HCT116 (cell line): ENCODE data around the gene PANX3. TPM values are rescaled to one million over a fixed set of nuclear protein-coding genes. Genes with fewer than 3 reads are reported as not detected.

Source experiments
- ATAC-seq: fragments of 200-7000 bp; cut with Tn5 transposase; 2 replicates; pipeline ENCODE4 v1.9.1; 2020; ENCODE audit warnings: mild to moderate bottlenecking, moderate library complexity
- BruUV-seq: library from RNA; stranded (reverse); fragments of 400-500 nt; replicated peaks from 2 replicates; lab custom pipeline; 2021; lab: Mats Ljungman, UMichigan
- CTCF ChIA-PET: fragments of 300-600 bp; sonication (Branson Sonifier 250); formaldehyde crosslinking; loops from one replicate; lab custom pipeline; 2021; ENCODE audit warnings: antibody characterized with exemption; lab: Charles Lee
- POLR2A ChIA-PET: fragments of 300-600, 350-600 bp; sonication (Branson Sonifier 250); formaldehyde crosslinking; loops from one replicate; lab custom pipeline; 2021; ENCODE audit warnings: antibody characterized with exemption; lab: Charles Lee
- RAD21 ChIA-PET, 2 experiments: fragments of 300-600 bp; sonication (Branson Sonifier 250); formaldehyde crosslinking; loops; one replicate each; lab custom pipeline; 2023; ENCODE audit warnings: low total read pairs in 2 of 2; ENCODE audit not compliant: uncharacterized antibody in 2 of 2, unreplicated experiment in 2 of 2, low non-redundant PET in 1 of 2; lab: Charles Lee
- DNase-seq: peaks from one replicate; pipeline ENCODE4 v3.0.0-alpha.2; 2010; ENCODE audit warnings: low read depth, low spot score
- H2AFZ ChIP-seq: fragments of 200-600 bp; shearing (Covaris generic), sonication (generic); 2 replicates; pipeline ENCODE4 v1.6.1; 2017; ENCODE audit warnings: low read depth, mixed run types, mixed read lengths, antibody characterized with exemption, low read length; ENCODE audit not compliant: poor library complexity, severe bottlenecking
- H3K27ac ChIP-seq: 2 replicates; pipeline ENCODE4 v1.5.1; 2012; ENCODE audit warnings: low read depth, low read length
- H3K27me3 ChIP-seq: fragments of 200-600 bp; sonication (generic); 2 replicates; pipeline ENCODE4 v1.6.1; 2016; ENCODE audit warnings: mixed run types, low read length, mixed read lengths; ENCODE audit not compliant: insufficient read depth
- H3K36me3 ChIP-seq, 2 experiments: fragments of 200-500 bp in 1 of 2; fragments of 200-600 bp in 1 of 2; sonication (Bioruptor generic) in 1 of 2; sonication (generic) in 1 of 2; 2 replicates each; pipeline versions ENCODE4 v1.5.1 to v1.6.1; 2014 to 2016; ENCODE audit warnings: low read length in 2 of 2, inconsistent platforms in 1 of 2, mixed read lengths in 1 of 2, mixed run types in 1 of 2; ENCODE audit not compliant: insufficient read depth in 2 of 2, control insufficient read depth in 1 of 2
- H3K4me1 ChIP-seq, 2 experiments: fragments of 200-600 bp in 1 of 2; sonication (generic) in 1 of 2; 2 replicates each; pipeline versions ENCODE4 v1.5.1 to v1.6.1; 2012 to 2017; ENCODE audit warnings: low read length in 2 of 2, inconsistent platforms in 1 of 2, mild to moderate bottlenecking in 1 of 2, mixed read lengths in 1 of 2, mixed run types in 1 of 2, moderate library complexity in 1 of 2; ENCODE audit not compliant: insufficient read depth in 2 of 2, control insufficient read depth in 1 of 2
- H3K4me2 ChIP-seq: fragments of 200-600 bp; sonication (generic); 2 replicates; pipeline ENCODE4 v1.6.1; 2017; ENCODE audit warnings: mixed run types, low read length, mixed read lengths
- H3K4me3 ChIP-seq, 2 experiments: fragments of 200-600 bp in 1 of 2; sonication (generic) in 1 of 2; replicated peaks in 1 of 2; 2 replicates each; pipeline ENCODE4 v1.5.1; 2011 to 2016; ENCODE audit warnings: low read length in 2 of 2, control low read depth in 1 of 2, low read depth in 1 of 2, mild to moderate bottlenecking in 1 of 2, mixed read lengths in 1 of 2, mixed run types in 1 of 2
- H3K79me2 ChIP-seq: fragments of 200-600 bp; sonication (generic); 2 replicates; pipeline ENCODE4 v1.6.1; 2017; ENCODE audit warnings: mild to moderate bottlenecking, mixed run types, low read length, moderate library complexity, mixed read lengths; ENCODE audit not compliant: insufficient read depth
- H3K9ac ChIP-seq: fragments of 200-600 bp; sonication (generic); 2 replicates; pipeline ENCODE4 v1.6.1; 2016; ENCODE audit warnings: low read length, mixed read lengths
- H3K9me2 ChIP-seq: fragments of 200-600 bp; sonication (generic), shearing (Covaris generic); 2 replicates; pipeline ENCODE4 v1.6.1; 2017; ENCODE audit warnings: mixed run types, mild to moderate bottlenecking, moderate library complexity; ENCODE audit not compliant: insufficient read depth
- H3K9me3 ChIP-seq, 2 experiments: fragments of 200-500 bp in 1 of 2; fragments of 200-600 bp in 1 of 2; sonication (Bioruptor generic) in 1 of 2; sonication (generic) in 1 of 2; 2 replicates each; pipeline ENCODE4 v1.6.1; 2014 to 2017; ENCODE audit warnings: low read length in 2 of 2, mixed read lengths in 2 of 2, inconsistent platforms in 1 of 2, low read depth in 1 of 2, mild to moderate bottlenecking in 1 of 2, mixed run types in 1 of 2, moderate library complexity in 1 of 2; ENCODE audit not compliant: control insufficient read depth in 1 of 2, insufficient read depth in 1 of 2
- H4K20me1 ChIP-seq: fragments of 200-600 bp; sonication (generic), shearing (Covaris generic); 2 replicates; pipeline ENCODE4 v1.6.1; 2017; ENCODE audit warnings: mixed run types, mild to moderate bottlenecking, moderate library complexity; ENCODE audit not compliant: insufficient read depth
- CEBPB ChIP-seq: IDR thresholded peaks from 2 replicates; pipeline ENCODE4 v1.6.1; 2012; ENCODE audit warnings: low read depth
- CTCF ChIP-seq, 3 experiments: fragments of 200-600 bp in 1 of 3; sonication (generic) in 1 of 3; IDR thresholded peaks in 2 of 3; conservative IDR thresholded peaks in 1 of 3; 2 replicates each; pipeline ENCODE4 v1.5.1; 2012 to 2017; ENCODE audit warnings: low read depth in 2 of 3, low read length in 2 of 3, antibody characterized with exemption in 1 of 3, borderline replicate concordance in 1 of 3, control low read depth in 1 of 3, mild to moderate bottlenecking in 1 of 3, mixed read lengths in 1 of 3, mixed run types in 1 of 3, moderate library complexity in 1 of 3; ENCODE audit not compliant: insufficient read depth in 1 of 3
- EGR1 ChIP-seq: IDR thresholded peaks from 2 replicates; pipeline ENCODE4 v1.6.1; 2012; ENCODE audit warnings: low read depth
- ELF1 ChIP-seq: IDR thresholded peaks from 2 replicates; pipeline ENCODE4 v1.6.1; 2012; ENCODE audit warnings: low read depth, borderline replicate concordance
- EZH2 ChIP-seq: fragments of 200-600 bp; sonication (generic); IDR thresholded peaks from 2 replicates; pipeline ENCODE4 v1.6.1; 2017; ENCODE audit warnings: antibody characterized with exemption, mixed run types
- EZH2phosphoT487 ChIP-seq: fragments of 200-600 bp; IDR thresholded peaks from 2 replicates; pipeline ENCODE4 v1.6.1; 2018; ENCODE audit warnings: antibody characterized with exemption, borderline replicate concordance
- FOSL1 ChIP-seq: IDR thresholded peaks from 2 replicates; pipeline ENCODE4 v1.6.1; 2012; ENCODE audit warnings: low read depth
- JUND ChIP-seq: IDR thresholded peaks from 2 replicates; pipeline ENCODE4 v1.6.1; 2012
- MAX ChIP-seq: IDR thresholded peaks from 2 replicates; pipeline ENCODE4 v1.6.1; 2012
- POLR2A ChIP-seq: IDR thresholded peaks from 2 replicates; pipeline ENCODE4 v1.7.0; 2011; ENCODE audit warnings: borderline replicate concordance; ENCODE audit not compliant: insufficient read depth, insufficient read length; ENCODE audit errors: extremely low read depth
- RAD21 ChIP-seq: IDR thresholded peaks from 2 replicates; pipeline ENCODE4 v1.6.1; 2012; ENCODE audit warnings: low read depth, mild to moderate bottlenecking
- REST ChIP-seq: IDR thresholded peaks from 2 replicates; pipeline ENCODE4 v1.6.1; 2012; ENCODE audit warnings: low read depth
- SIN3A ChIP-seq: IDR thresholded peaks from 2 replicates; pipeline ENCODE4 v1.6.1; 2012; ENCODE audit warnings: low read depth
- SP1 ChIP-seq: IDR thresholded peaks from 2 replicates; pipeline ENCODE4 v1.6.1; 2012; ENCODE audit warnings: low read depth
- SRF ChIP-seq: IDR thresholded peaks from 2 replicates; pipeline ENCODE4 v1.6.1; 2012; ENCODE audit warnings: low read depth
- TCF7L2 ChIP-seq: IDR thresholded peaks from 2 replicates; pipeline ENCODE4 v1.7.0; 2011; ENCODE audit warnings: borderline replicate concordance, inconsistent platforms; ENCODE audit not compliant: insufficient read depth, insufficient read length; ENCODE audit errors: extremely low read depth
- ZBTB33 ChIP-seq: IDR thresholded peaks from 2 replicates; pipeline ENCODE4 v1.6.1; 2011; ENCODE audit warnings: mild to moderate bottlenecking, low read length, moderate library complexity; ENCODE audit not compliant: insufficient replicate concordance; ENCODE audit errors: extremely low read depth
- ZFX ChIP-seq: fragments of 450-650 bp; IDR thresholded peaks from 2 replicates; pipeline ENCODE4 v1.6.1; 2017
- ZNF274 ChIP-seq: fragments of 200-500 bp; sonication (Bioruptor generic); IDR thresholded peaks from 2 replicates; pipeline ENCODE4 v1.6.1; 2014; ENCODE audit warnings: mild to moderate bottlenecking, low read depth, low read length, inconsistent platforms
- intact Hi-C: fragments of 100-400 bp; cut with micrococcal nuclease; formaldehyde crosslinking; loops from 2 replicates; pipeline ENCODE4 v1.10.0; 2022
- total RNA-seq: library from RNA; stranded (reverse); gene quantifications from one replicate; pipeline ENCODE4 v1.2.1, GENCODE V29; 2021; ENCODE audit not compliant: unreplicated experiment

Gene PANX3
- total RNA-seq, 1 experiment from 2014 or later: not detected

- no TSS peak for BruUV-seq
- H3K4me1 ChIP-seq: no peaks in the 10 kb centered on the region
- H4K20me1 ChIP-seq: no peaks in the 10 kb centered on the region
- H3K9ac ChIP-seq: no peak overlapping the region
- ChIA-PET POLR2A (no interaction called here), RAD21 (no interaction called here), CTCF (no interaction called here)
- H3K9me3 ChIP-seq: no peaks in the 10 kb centered on the region
- H3K27ac ChIP-seq: no peak overlapping the region
- no peaks in the 10 kb centered on the region for H3K9me2 ChIP-seq
- DNase-seq (no peak), ATAC-seq (no peak)
- H3K4me3 ChIP-seq: no peak overlapping the region
- no peaks in the 10 kb centered on the region for H3K27me3 ChIP-seq
- intact Hi-C loops: no loop called here
- H3K79me2 ChIP-seq: no peaks in the 10 kb centered on the region
- TF ChIP-seq ZFX (no peak), EGR1 (no peak), SIN3A (no peak), JUND (no peak), MAX (no peak), EZH2phosphoT487 (no peak), TCF7L2 (no peak), CTCF (IDR thresholded peaks at IDR 0.05 in 2 of 3, conservative IDR thresholded peaks at IDR 0.05 in 1 of 3; ENCODE audit: borderline replicate concordance in 1 of 3, insufficient read depth in 1 of 3, low read depth in 2 of 3, low read length in 2 of 3) (no peak), SRF (no peak), ZNF274 (no peak), REST (no peak), SP1 (no peak), ELF1 (no peak), RAD21 (no peak), EZH2 (no peak), CEBPB (no peak), POLR2A (no peak), FOSL1 (no peak), ZBTB33 (no peak)
- no peaks in the 10 kb centered on the region for H3K36me3 ChIP-seq
- no peak overlapping the region for H3K4me2 ChIP-seq
- no peak overlapping the region for H2AFZ ChIP-seq
Observed at GRCh38 chr11:124656774-124657630, 45.8 kb downstream of the PANX3 start.
